GM19099 (cell line): Measurements from ENCODE around the gene ARL2BP.

ENCODE experiments used
- POLR2A ChIP-seq: IDR thresholded peaks from 3 replicates; pipeline ENCODE4 v1.6.1; 2011; ENCODE audit warnings: low read depth; ENCODE audit not compliant: insufficient read length; ENCODE audit errors: extremely low read depth

Gene ARL2BP

GRCh38 chr16:57268804-57269800 lies 24.0 kb downstream of the ARL2BP start:
- no peak for TF ChIP-seq POLR2A

- no peak for TF ChIP-seq POLR2A
Observed at GRCh38 chr16:57270221-57271062, 25.4 kb downstream of the ARL2BP start.

GRCh38 chr16:57271063-57271345 lies 25.9 kb downstream of the ARL2BP start:
- no peak for TF ChIP-seq POLR2A

- TF ChIP-seq POLR2A = no peak
Observed at GRCh38 chr16:57271867-57272495, 26.9 kb downstream of the ARL2BP start.

GRCh38 chr16:57273359-57273758 lies 28.3 kb downstream of the ARL2BP start:
- TF ChIP-seq POLR2A = no peak

GRCh38 chr16:57273826-57274225 lies 28.8 kb downstream of the ARL2BP start:
- TF ChIP-seq POLR2A = no peak

- TF ChIP-seq POLR2A = no peak
Observed at GRCh38 chr16:57276596-57276995, 31.5 kb downstream of the ARL2BP start.

GRCh38 chr16:57277586-57277985 lies 32.5 kb downstream of the ARL2BP start:
- TF ChIP-seq POLR2A = no peak

GRCh38 chr16:57278494-57278893 lies 33.4 kb downstream of the ARL2BP start:
- no peak for TF ChIP-seq POLR2A

- TF ChIP-seq POLR2A = no peak
Observed at GRCh38 chr16:57279780-57280638, 35.0 kb downstream of the ARL2BP start.

- TF ChIP-seq POLR2A = no peak
Observed at GRCh38 chr16:57281791-57282190, 36.7 kb downstream of the ARL2BP start.

GRCh38 chr16:57282510-57283213 lies 37.6 kb downstream of the ARL2BP start:
- no peak for TF ChIP-seq POLR2A

- no peak for TF ChIP-seq POLR2A
Observed at GRCh38 chr16:57283214-57283958, 38.3 kb downstream of the ARL2BP start.
